Hepatocyte (in vitro differentiated cells): ENCODE results near the gene PGA5. TPM values are rescaled to one million over a fixed set of nuclear protein-coding genes. Genes with fewer than 3 reads are reported as not detected.

ENCODE experiments used
- DNase-seq: peaks from one replicate; pipeline ENCODE4 v3.0.0-alpha.2; 2016; ENCODE audit warnings: low spot score
- H2AFZ ChIP-seq: fragments of 200-600 bp; sonication (generic); 2 replicates; pipeline ENCODE4 v1.6.0; 2016; ENCODE audit warnings: antibody characterized with exemption, mild to moderate bottlenecking
- H3K27ac ChIP-seq: fragments of 200-600 bp; sonication (generic); 2 replicates; pipeline ENCODE4 v1.5.1; 2016; ENCODE audit warnings: mild to moderate bottlenecking
- H3K27me3 ChIP-seq: fragments of 200-600 bp; sonication (generic); 2 replicates; pipeline ENCODE4 v1.6.1; 2016
- H3K36me3 ChIP-seq: fragments of 200-600 bp; sonication (generic); replicated peaks from 2 replicates; pipeline ENCODE4 v1.5.1; 2016; ENCODE audit warnings: low read depth; ENCODE audit not compliant: insufficient read depth
- H3K4me1 ChIP-seq: fragments of 200-600 bp; sonication (generic); 2 replicates; pipeline ENCODE4 v1.5.1; 2016; ENCODE audit warnings: mild to moderate bottlenecking, moderate library complexity; ENCODE audit not compliant: insufficient read depth
- H3K4me2 ChIP-seq: fragments of 200-600 bp; sonication (generic); 2 replicates; pipeline ENCODE4 v1.6.0; 2016
- H3K4me3 ChIP-seq: fragments of 200-600 bp; sonication (generic); 2 replicates; pipeline ENCODE4 v1.5.1; 2016; ENCODE audit warnings: mild to moderate bottlenecking
- H3K79me2 ChIP-seq: fragments of 200-600 bp; sonication (generic); 2 replicates; pipeline ENCODE4 v1.6.0; 2017; ENCODE audit warnings: mild to moderate bottlenecking
- H3K9me2 ChIP-seq: fragments of 200-600 bp; sonication (generic); replicated peaks from 2 replicates; pipeline ENCODE4 v1.6.0; 2017; ENCODE audit warnings: mild to moderate bottlenecking; ENCODE audit not compliant: insufficient read depth
- H3K9me3 ChIP-seq: fragments of 200-600 bp; sonication (generic); 2 replicates; pipeline ENCODE4 v1.5.1; 2016; ENCODE audit warnings: low read depth, mild to moderate bottlenecking
- H4K20me1 ChIP-seq: fragments of 200-600 bp; sonication (generic); 2 replicates; pipeline ENCODE4 v1.6.0; 2016; ENCODE audit warnings: mild to moderate bottlenecking; ENCODE audit not compliant: insufficient read depth, poor library complexity, severe bottlenecking
- CTCF ChIP-seq: fragments of 200-600 bp; sonication (generic); IDR thresholded peaks from 2 replicates; pipeline ENCODE4 v1.5.1; 2016; ENCODE audit warnings: antibody characterized with exemption, mild to moderate bottlenecking; ENCODE audit not compliant: poor library complexity
- EZH2 ChIP-seq: fragments of 200-600 bp; sonication (generic); IDR thresholded peaks from 2 replicates; pipeline ENCODE4 v1.6.1; 2016; ENCODE audit warnings: antibody characterized with exemption, mild to moderate bottlenecking, borderline replicate concordance
- EZH2phosphoT487 ChIP-seq: fragments of 200-600 bp; sonication (generic); IDR thresholded peaks from one replicate; pipeline ENCODE4 v1.6.1; 2018; ENCODE audit warnings: antibody characterized with exemption, mild to moderate bottlenecking, low read depth, moderate library complexity; ENCODE audit not compliant: unreplicated experiment, severe bottlenecking
- WGBS: methylation state at CpG from one replicate; pipeline ENCODE4 v1.1.6; 2016; ENCODE audit warnings: low lambda C conversion rate; ENCODE audit errors: missing lambda C conversion rate; 5-methylcytosine and 5-hydroxymethylcytosine counted together
- polyA plus RNA-seq: library from polyadenylated mRNA; unstranded; fragments of >200 nt; fragmentation: Nextera tagmentation; extraction: Ambion mirVana; gene quantifications from 2 replicates; pipeline ENCODE4 v1.2.1, GENCODE V29; 2016
- total RNA-seq: library from RNA; depleted of rRNA; stranded (reverse); fragments of >200 nt; gene quantifications from 2 replicates; pipeline ENCODE4 v1.2.3, GENCODE V29; 2014

PGA5 gene
- total and polyA plus RNA-seq, 2 experiments from 2014 or later: 0.77 to 1.8 TPM

- Histone ChIP-seq H3K36me3 (no peaks in the 10 kb centered on the region), H3K4me1 (no peaks in the 10 kb centered on the region), H3K9me2 (no peaks in the 10 kb centered on the region), H3K27me3 (no peaks in the 10 kb centered on the region), H3K27ac (no peak overlapping the region), H4K20me1 (no peaks in the 10 kb centered on the region), H3K4me2 (no peak overlapping the region), H3K79me2 (no peaks in the 10 kb centered on the region), H3K9me3 (no peaks in the 10 kb centered on the region), H2AFZ (no peak overlapping the region), H3K4me3 (no peak overlapping the region)
- DNase-seq: no peak
- 95% methylated on average over 4 of the region's 4 CpGs for WGBS
- no peak for TF ChIP-seq CTCF
- no peak for TF ChIP-seq EZH2
- no peak for TF ChIP-seq EZH2phosphoT487
Observed at GRCh38 chr11:61275191-61275590, 34.2 kb downstream of the PGA5 start.

GRCh38 chr11:61277186-61278000, 36.4 kb downstream of the PGA5 start:
- DNase-seq: no peak
- Histone ChIP-seq H2AFZ (no peak overlapping the region), H3K79me2 (no peaks in the 10 kb centered on the region), H3K27ac (no peak overlapping the region), H3K9me2 (no peaks in the 10 kb centered on the region), H3K27me3 (no peaks in the 10 kb centered on the region), H3K4me3 (no peak overlapping the region), H3K4me1 (no peaks in the 10 kb centered on the region), H3K36me3 (no peaks in the 10 kb centered on the region), H4K20me1 (no peaks in the 10 kb centered on the region), H3K4me2 (no peak overlapping the region), H3K9me3 (no peaks in the 10 kb centered on the region)
- TF ChIP-seq EZH2 (no peak), CTCF (no peak), EZH2phosphoT487 (no peak)
- WGBS: 84% methylated on average over 13 of the region's 14 CpGs

DNA sequence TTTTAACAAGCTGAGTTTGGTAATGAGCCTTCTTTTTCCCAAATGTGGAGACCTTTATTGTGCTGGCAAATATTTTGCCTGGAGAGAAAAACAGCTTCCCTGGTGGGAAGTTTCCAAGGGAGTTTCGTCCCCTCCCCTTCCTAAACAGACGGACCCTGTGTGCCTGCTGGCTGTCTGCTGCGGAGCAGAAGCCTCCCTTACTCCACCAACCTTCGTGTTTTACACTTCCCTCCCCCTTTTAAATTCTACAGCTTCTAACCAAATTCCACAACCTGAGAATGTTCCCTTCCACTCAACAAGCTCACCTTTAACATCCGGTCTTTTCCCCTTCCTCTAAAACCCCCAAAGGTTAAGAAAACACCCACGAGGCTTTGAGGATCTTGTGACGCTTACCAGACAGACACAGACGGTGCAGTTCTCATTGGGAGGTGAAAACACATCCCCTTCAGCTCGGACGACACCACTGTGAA, 37.1 kb downstream of the PGA5 start:
- Histone ChIP-seq H3K4me2 (no peak overlapping the region), H3K9me3 (no peaks in the 10 kb centered on the region), H3K27ac (no peak overlapping the region), H3K36me3 (no peaks in the 10 kb centered on the region), H2AFZ (no peak overlapping the region), H3K9me2 (no peaks in the 10 kb centered on the region), H3K4me1 (no peaks in the 10 kb centered on the region), H3K4me3 (no peak overlapping the region), H3K27me3 (no peaks in the 10 kb centered on the region), H4K20me1 (no peaks in the 10 kb centered on the region), H3K79me2 (no peaks in the 10 kb centered on the region)
- TF ChIP-seq EZH2phosphoT487 (no peak), EZH2 (no peak), CTCF (no peak)
- no peak for DNase-seq
- 52% methylated on average over 10 of the region's 10 CpGs for WGBS
